Measurements from ENCODE around the gene PLAC9.

Gene PLAC9

GRCh38 chr10:80160361-80161320 lies 28.1 kb downstream of the PLAC9 start:
- peak overlapping the region; percentile 63 for H3K18ac ChIP-seq (ENCODE audit: low read length)
- H3K9me3 ChIP-seq (replicated peaks in 1 of 2; ENCODE audit: control insufficient read depth in 2 of 2, insufficient read depth in 1 of 2, low read depth in 1 of 2, low read length in 2 of 2) = no peaks in the 10 kb centered on the region
- H3K4me2 ChIP-seq (ENCODE audit: insufficient read depth, low read length, poor library complexity, severe bottlenecking) = no peak overlapping the region
- no peak overlapping the region for H3K14ac ChIP-seq (ENCODE audit: low read length)
- H4K8ac ChIP-seq (ENCODE audit: low read depth, low read length) = no peak overlapping the region
- no peak for DNase-seq (ENCODE audit: low spot score)
- no peak overlapping the region for H3K4me3 ChIP-seq (ENCODE audit: low read length in 2 of 2)
- no peak overlapping the region for H2BK5ac ChIP-seq (ENCODE audit: low read length)
- no peaks in the 10 kb centered on the region for H3K36me3 ChIP-seq (replicated peaks in 1 of 2; ENCODE audit: control insufficient read depth in 2 of 2, insufficient read depth in 2 of 2, low read length in 2 of 2)
- no peaks in the 10 kb centered on the region for H3K79me1 ChIP-seq (ENCODE audit: low read depth, low read length)
- H2BK12ac ChIP-seq (ENCODE audit: low read length) = peak overlapping the region; percentile 68
- H2BK15ac ChIP-seq (ENCODE audit: low read length) = no peak overlapping the region
- H2BK120ac ChIP-seq (ENCODE audit: low read depth, low read length) = no peak overlapping the region
- H3K4me1 ChIP-seq (ENCODE audit: control insufficient read depth in 2 of 2, insufficient read depth in 1 of 2, low read depth in 1 of 2, low read length in 2 of 2) = peaks cover 2 to 8% of the 10 kb centered on the region in 2 donors
- H2AFZ ChIP-seq (ENCODE audit: low read length) = no peak overlapping the region
- no peak overlapping the region for H4K91ac ChIP-seq (ENCODE audit: low read depth, low read length, poor library complexity)
- peak overlapping the region; percentile 17 for H2AK5ac ChIP-seq (ENCODE audit: low read depth, low read length)
- H3K27ac ChIP-seq (replicated peaks; ENCODE audit: low read length) = no peak overlapping the region
- H3K27me3 ChIP-seq (ENCODE audit: control insufficient read depth in 3 of 3, insufficient read depth in 3 of 3, low read depth in 1 of 3, low read length in 3 of 3) = no peaks in the 10 kb centered on the region
- H3K23ac ChIP-seq (ENCODE audit: low read depth, low read length, poor library complexity) = no peak overlapping the region
- H3K9ac ChIP-seq (ENCODE audit: low read depth, low read length, poor library complexity) = peak overlapping the region; percentile 6
- no CpG with 5 or more reads among the region's 17 CpGs for WGBS, 2 donors (ENCODE audit: extremely low coverage in 2 of 2, insufficient read length in 2 of 2, insufficient replicate concordance in 1 of 2)
- H3K4ac ChIP-seq (ENCODE audit: low read length) = no peak overlapping the region

DNA sequence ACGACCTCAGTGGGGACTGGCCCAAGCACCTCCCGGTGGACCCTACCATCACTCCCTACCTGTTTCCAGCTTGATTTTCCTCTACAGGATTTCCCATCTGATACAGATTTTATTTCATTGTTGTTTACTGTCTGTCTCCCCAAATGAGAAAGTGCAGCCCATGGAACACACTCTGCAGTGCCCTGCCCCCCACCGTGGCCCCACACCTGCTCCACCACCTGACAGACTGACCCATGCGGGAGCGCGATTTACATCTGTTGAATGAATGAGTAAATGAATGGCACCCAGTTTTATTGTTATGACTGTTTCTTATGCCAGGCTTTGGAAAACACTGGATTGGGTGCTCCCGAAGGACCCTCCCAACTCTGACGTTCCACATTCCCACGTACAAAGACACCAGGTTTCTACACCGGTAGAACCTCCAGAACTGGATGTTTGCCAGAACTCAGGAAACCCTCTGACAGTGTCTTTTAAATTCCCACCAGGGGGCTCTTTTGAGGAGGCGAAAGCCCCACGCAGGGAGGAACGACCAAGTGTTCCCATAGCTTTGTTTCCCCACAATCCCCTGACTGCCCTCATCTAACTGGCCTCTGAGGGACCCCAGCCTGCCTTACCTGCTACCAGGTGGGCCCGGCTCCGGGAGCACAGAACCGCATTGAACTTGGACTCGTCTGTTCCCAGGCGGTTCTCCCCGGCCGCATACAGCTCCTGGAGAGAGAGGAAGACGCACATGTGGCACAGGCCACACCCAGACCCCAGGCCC lies 29.0 kb downstream of the PLAC9 start:
- H3K9ac ChIP-seq (ENCODE audit: low read depth, low read length, poor library complexity) = no peak overlapping the region
- no peak overlapping the region for H4K91ac ChIP-seq (ENCODE audit: low read depth, low read length, poor library complexity)
- no peak for DNase-seq (ENCODE audit: low spot score)
- H3K27me3 ChIP-seq (ENCODE audit: control insufficient read depth in 3 of 3, insufficient read depth in 3 of 3, low read depth in 1 of 3, low read length in 3 of 3) = no peaks in the 10 kb centered on the region
- H3K4me2 ChIP-seq (ENCODE audit: insufficient read depth, low read length, poor library complexity, severe bottlenecking) = no peak overlapping the region
- no peaks in the 10 kb centered on the region for H3K36me3 ChIP-seq (replicated peaks in 1 of 2; ENCODE audit: control insufficient read depth in 2 of 2, insufficient read depth in 2 of 2, low read length in 2 of 2)
- no peak overlapping the region for H3K27ac ChIP-seq (replicated peaks; ENCODE audit: low read length)
- no peak overlapping the region for H3K23ac ChIP-seq (ENCODE audit: low read depth, low read length, poor library complexity)
- peaks cover 2 to 6% of the 10 kb centered on the region in 2 donors for H3K4me1 ChIP-seq (ENCODE audit: control insufficient read depth in 2 of 2, insufficient read depth in 1 of 2, low read depth in 1 of 2, low read length in 2 of 2)
- H2BK5ac ChIP-seq (ENCODE audit: low read length) = no peak overlapping the region
- H2BK15ac ChIP-seq (ENCODE audit: low read length) = no peak overlapping the region
- H3K14ac ChIP-seq (ENCODE audit: low read length) = no peak overlapping the region
- H3K79me1 ChIP-seq (ENCODE audit: low read depth, low read length) = no peaks in the 10 kb centered on the region
- H3K4me3 ChIP-seq (ENCODE audit: low read length in 2 of 2) = no peak overlapping the region
- H2AK5ac ChIP-seq (ENCODE audit: low read depth, low read length) = no peak overlapping the region
- H2BK12ac ChIP-seq (ENCODE audit: low read length) = no peak overlapping the region
- no peak overlapping the region for H2AFZ ChIP-seq (ENCODE audit: low read length)
- H2BK120ac ChIP-seq (ENCODE audit: low read depth, low read length) = no peak overlapping the region
- H3K4ac ChIP-seq (ENCODE audit: low read length) = no peak overlapping the region
- no CpG with 5 or more reads among the region's 21 CpGs for WGBS, 2 donors (ENCODE audit: extremely low coverage in 2 of 2, insufficient read length in 2 of 2, insufficient replicate concordance in 1 of 2)
- no peak overlapping the region for H4K8ac ChIP-seq (ENCODE audit: low read depth, low read length)
- H3K18ac ChIP-seq (ENCODE audit: low read length) = no peak overlapping the region
- no peaks in the 10 kb centered on the region for H3K9me3 ChIP-seq (replicated peaks in 1 of 2; ENCODE audit: control insufficient read depth in 2 of 2, insufficient read depth in 1 of 2, low read depth in 1 of 2, low read length in 2 of 2)

- H2BK5ac ChIP-seq (ENCODE audit: low read length) = no peak overlapping the region
- H3K9ac ChIP-seq (ENCODE audit: low read depth, low read length, poor library complexity) = no peak overlapping the region
- H3K27me3 ChIP-seq (ENCODE audit: control insufficient read depth in 3 of 3, insufficient read depth in 3 of 3, low read depth in 1 of 3, low read length in 3 of 3) = no peaks in the 10 kb centered on the region
- no peak overlapping the region for H2BK15ac ChIP-seq (ENCODE audit: low read length)
- no peaks in the 10 kb centered on the region for H3K79me1 ChIP-seq (ENCODE audit: low read depth, low read length)
- no peak overlapping the region for H2BK120ac ChIP-seq (ENCODE audit: low read depth, low read length)
- H3K4me2 ChIP-seq (ENCODE audit: insufficient read depth, low read length, poor library complexity, severe bottlenecking) = no peak overlapping the region
- no peak overlapping the region for H3K18ac ChIP-seq (ENCODE audit: low read length)
- peak; percentile 23 for DNase-seq (ENCODE audit: low spot score)
- no peak overlapping the region for H3K14ac ChIP-seq (ENCODE audit: low read length)
- H4K8ac ChIP-seq (ENCODE audit: low read depth, low read length) = no peak overlapping the region
- no peak overlapping the region for H2AFZ ChIP-seq (ENCODE audit: low read length)
- H3K4me1 ChIP-seq (ENCODE audit: control insufficient read depth in 2 of 2, insufficient read depth in 1 of 2, low read depth in 1 of 2, low read length in 2 of 2) = peaks cover 0 to 6% of the 10 kb centered on the region in 2 donors
- H3K36me3 ChIP-seq (replicated peaks in 1 of 2; ENCODE audit: control insufficient read depth in 2 of 2, insufficient read depth in 2 of 2, low read length in 2 of 2) = no peaks in the 10 kb centered on the region
- H2AK5ac ChIP-seq (ENCODE audit: low read depth, low read length) = no peak overlapping the region
- H3K23ac ChIP-seq (ENCODE audit: low read depth, low read length, poor library complexity) = no peak overlapping the region
- H3K4ac ChIP-seq (ENCODE audit: low read length) = no peak overlapping the region
- no peaks in the 10 kb centered on the region for H3K9me3 ChIP-seq (replicated peaks in 1 of 2; ENCODE audit: control insufficient read depth in 2 of 2, insufficient read depth in 1 of 2, low read depth in 1 of 2, low read length in 2 of 2)
- H3K27ac ChIP-seq (replicated peaks; ENCODE audit: low read length) = no peak overlapping the region
- no peak overlapping the region for H3K4me3 ChIP-seq (ENCODE audit: low read length in 2 of 2)
- H4K91ac ChIP-seq (ENCODE audit: low read depth, low read length, poor library complexity) = no peak overlapping the region
- WGBS, 2 donors (ENCODE audit: extremely low coverage in 2 of 2, insufficient read length in 2 of 2, insufficient replicate concordance in 1 of 2) = no CpG with 5 or more reads among the region's 8 CpGs
- H2BK12ac ChIP-seq (ENCODE audit: low read length) = no peak overlapping the region
Measured at GRCh38 chr10:80163741-80164341, 31.3 kb downstream of the PLAC9 start.

DNA sequence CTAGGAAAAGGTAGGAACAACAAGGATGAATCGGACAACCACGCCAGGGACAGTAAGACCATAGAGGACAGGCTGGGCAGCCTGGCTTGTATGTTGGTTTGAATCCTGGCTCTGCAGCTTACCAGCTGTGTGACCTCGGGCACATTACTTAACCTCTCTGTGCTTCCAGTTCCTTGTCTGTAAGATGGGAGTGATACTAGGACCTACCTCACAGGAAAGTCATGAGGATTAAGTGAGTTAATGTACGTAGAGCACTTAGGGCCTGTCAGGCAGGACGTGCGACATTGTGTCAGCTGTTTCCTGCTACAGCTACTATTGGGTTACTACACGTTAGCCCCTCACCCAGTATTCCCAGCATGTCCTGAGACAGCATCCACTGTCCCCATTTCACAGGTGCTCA lies 32.1 kb downstream of the PLAC9 start:
- Histone ChIP-seq H3K36me3 (replicated peaks in 1 of 2; ENCODE audit: control insufficient read depth in 2 of 2, insufficient read depth in 2 of 2, low read length in 2 of 2) (no peaks in the 10 kb centered on the region), H3K14ac (ENCODE audit: low read length) (no peak overlapping the region), H3K4ac (ENCODE audit: low read length) (no peak overlapping the region), H2BK120ac (ENCODE audit: low read depth, low read length) (no peak overlapping the region), H2BK5ac (ENCODE audit: low read length) (no peak overlapping the region), H4K91ac (ENCODE audit: low read depth, low read length, poor library complexity) (no peak overlapping the region), H2AK5ac (ENCODE audit: low read depth, low read length) (no peak overlapping the region), H3K18ac (ENCODE audit: low read length) (no peak overlapping the region), H3K9ac (ENCODE audit: low read depth, low read length, poor library complexity) (no peak overlapping the region), H3K4me3 (ENCODE audit: low read length in 2 of 2) (no peak overlapping the region), H3K9me3 (replicated peaks in 1 of 2; ENCODE audit: control insufficient read depth in 2 of 2, insufficient read depth in 1 of 2, low read depth in 1 of 2, low read length in 2 of 2) (no peaks in the 10 kb centered on the region), H3K4me1 (ENCODE audit: control insufficient read depth in 2 of 2, insufficient read depth in 1 of 2, low read depth in 1 of 2, low read length in 2 of 2) (peaks cover 0 to 6% of the 10 kb centered on the region in 2 donors), H3K4me2 (ENCODE audit: insufficient read depth, low read length, poor library complexity, severe bottlenecking) (no peak overlapping the region), H3K27me3 (ENCODE audit: control insufficient read depth in 3 of 3, insufficient read depth in 3 of 3, low read depth in 1 of 3, low read length in 3 of 3) (no peaks in the 10 kb centered on the region), H4K8ac (ENCODE audit: low read depth, low read length) (no peak overlapping the region), H3K23ac (ENCODE audit: low read depth, low read length, poor library complexity) (no peak overlapping the region), H2AFZ (ENCODE audit: low read length) (no peak overlapping the region), H3K79me1 (ENCODE audit: low read depth, low read length) (no peaks in the 10 kb centered on the region), H2BK12ac (ENCODE audit: low read length) (no peak overlapping the region), H3K27ac (replicated peaks; ENCODE audit: low read length) (no peak overlapping the region), H2BK15ac (ENCODE audit: low read length) (no peak overlapping the region)
- WGBS, 2 donors (ENCODE audit: extremely low coverage in 2 of 2, insufficient read length in 2 of 2, insufficient replicate concordance in 1 of 2) = no CpG with 5 or more reads among the region's 7 CpGs
- no peak for DNase-seq (ENCODE audit: low spot score)

Data from neuronal stem cell (in vitro differentiated cells).